Stimulated activated CD4-positive, alpha-beta T cell treated with anti-CD3 and anti-CD28 coated beads, TNF-alpha, amount 100 ng/mL, for 1 hour (primary cell): Measurements from ENCODE around the gene RERE.
A peak's percentile ranks its signal among the peaks of the same experiment; 100 is the strongest.

Source experiments
- DNase-seq, 3 donors: peaks; one replicate each; pipeline ENCODE4 v3.0.0-alpha.2; 2020; ENCODE audit warnings: low read depth in 3 of 3, low spot score in 1 of 3

Gene RERE

GRCh38 chr1:8693107-8693506, 124.3 kb downstream of the RERE start:
- no peak for DNase-seq

DNA sequence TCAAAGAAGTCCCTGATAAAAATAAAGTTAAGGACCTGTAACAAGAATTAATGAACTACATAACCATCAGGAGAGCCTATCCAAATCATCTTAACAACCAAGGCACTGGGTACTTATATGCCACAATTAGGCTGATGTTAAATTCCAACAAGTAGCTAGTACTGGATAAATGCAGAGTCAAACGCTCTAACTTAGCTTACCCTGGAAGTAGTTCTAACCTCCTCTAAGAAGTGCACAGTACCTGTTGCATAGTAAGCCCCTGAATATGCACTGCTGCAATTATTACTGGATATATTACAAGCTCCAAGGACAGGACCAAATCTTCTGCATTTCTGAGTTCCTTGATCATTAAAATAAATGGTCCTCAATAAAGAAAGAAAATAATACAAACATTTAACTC, 125.8 kb downstream of the RERE start:
- no peak for DNase-seq

GRCh38 chr1:8690253-8690525, 127.3 kb downstream of the RERE start:
- DNase-seq = no peak

- DNase-seq = no peak
These were observed 127.8 kb downstream of the RERE start for GRCh38 chr1:8689431-8690252.

DNA sequence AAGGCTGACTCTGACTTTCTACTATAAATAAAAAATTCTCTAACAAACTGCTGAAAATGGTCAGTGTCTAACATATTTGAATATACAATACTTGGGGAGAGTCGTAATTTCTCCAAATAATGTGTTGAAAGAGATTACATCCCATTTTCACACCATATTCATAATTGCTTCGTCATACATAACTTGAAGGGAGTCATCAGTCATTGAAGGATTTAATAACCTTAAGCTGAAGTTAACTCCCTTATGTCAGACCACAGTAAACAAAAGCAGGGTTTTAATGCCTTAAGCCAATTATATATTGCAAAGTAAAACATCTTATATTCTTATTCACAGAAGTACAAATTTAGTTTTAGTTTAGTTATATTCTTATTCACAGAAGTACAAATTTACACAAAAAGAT, 129.9 kb downstream of the RERE start:
- DNase-seq = no peak

DNA sequence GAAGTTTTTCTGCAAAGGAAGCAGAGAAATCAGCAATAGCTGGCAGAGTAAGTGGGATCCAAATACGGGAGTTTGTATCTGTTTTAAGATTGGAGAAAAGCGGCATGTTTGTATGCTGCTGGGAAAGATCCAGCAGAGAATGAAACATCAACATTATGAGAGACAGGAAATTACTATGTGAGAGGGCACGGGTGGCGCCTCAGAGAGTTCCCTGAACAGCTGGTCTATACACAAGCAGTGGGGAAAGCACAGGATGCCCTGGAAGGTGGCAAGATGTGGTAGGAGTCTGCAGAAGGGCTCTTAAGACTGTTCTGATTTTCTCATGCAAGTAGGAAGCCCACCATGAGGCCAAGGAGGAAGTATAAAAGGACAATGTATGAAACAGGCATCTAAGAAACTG, 130.4 kb downstream of the RERE start:
- no peak for DNase-seq

GRCh38 chr1:8685463-8685862, 132.0 kb downstream of the RERE start:
- DNase-seq = no peak

DNA sequence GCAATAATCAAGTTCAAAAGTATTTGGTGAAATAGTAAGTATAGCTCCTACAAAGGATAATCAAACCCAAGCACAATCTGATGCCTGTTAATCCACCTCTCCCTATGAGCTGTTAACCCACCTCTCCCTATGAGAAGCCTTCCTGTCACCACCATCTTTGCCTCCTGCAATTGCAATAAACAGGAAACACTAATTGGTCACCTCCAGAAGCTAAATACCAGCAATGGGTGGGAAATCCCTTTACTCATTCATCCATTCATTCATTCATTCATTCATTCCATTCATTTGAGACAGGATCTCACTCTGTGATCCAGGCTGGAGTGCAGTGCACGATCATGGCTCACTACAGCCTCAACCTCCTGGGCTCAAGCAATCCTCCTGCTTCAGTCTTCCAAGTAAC, 132.8 kb downstream of the RERE start:
- no peak for DNase-seq

- no peak for DNase-seq
These were observed 134.9 kb downstream of the RERE start for GRCh38 chr1:8682573-8682972.

GRCh38 chr1:8681911-8682310, 135.5 kb downstream of the RERE start:
- DNase-seq = no peak

GRCh38 chr1:8680664-8681650, 136.5 kb downstream of the RERE start:
- no peak for DNase-seq

GRCh38 chr1:8679929-8680663, 137.3 kb downstream of the RERE start:
- DNase-seq = no peak

DNA sequence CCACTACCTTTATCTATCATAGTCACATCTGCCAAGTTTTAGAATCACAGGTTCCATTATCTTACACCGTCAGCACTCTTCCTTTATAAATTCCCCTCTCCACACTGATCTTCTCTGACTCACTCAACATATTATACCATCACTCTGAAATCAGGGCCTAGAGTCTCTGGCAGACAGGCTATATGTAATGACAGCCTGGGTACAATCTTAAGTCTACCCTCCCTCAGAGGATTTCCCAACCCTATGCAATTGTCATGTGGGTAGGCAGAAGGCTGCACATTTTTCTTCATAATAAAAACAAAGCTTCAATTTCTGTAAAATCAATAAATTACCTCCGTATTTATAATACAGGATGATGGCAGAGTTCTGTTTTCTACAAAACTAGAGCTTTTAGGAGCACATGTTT, 138.0 kb downstream of the RERE start:
- DNase-seq = no peak

GRCh38 chr1:8678673-8679394, 138.6 kb downstream of the RERE start:
- no peak for DNase-seq

GRCh38 chr1:8677782-8678181, 139.7 kb downstream of the RERE start:
- DNase-seq = no peak

GRCh38 chr1:8676813-8677212, 140.6 kb downstream of the RERE start:
- no peak for DNase-seq

DNA sequence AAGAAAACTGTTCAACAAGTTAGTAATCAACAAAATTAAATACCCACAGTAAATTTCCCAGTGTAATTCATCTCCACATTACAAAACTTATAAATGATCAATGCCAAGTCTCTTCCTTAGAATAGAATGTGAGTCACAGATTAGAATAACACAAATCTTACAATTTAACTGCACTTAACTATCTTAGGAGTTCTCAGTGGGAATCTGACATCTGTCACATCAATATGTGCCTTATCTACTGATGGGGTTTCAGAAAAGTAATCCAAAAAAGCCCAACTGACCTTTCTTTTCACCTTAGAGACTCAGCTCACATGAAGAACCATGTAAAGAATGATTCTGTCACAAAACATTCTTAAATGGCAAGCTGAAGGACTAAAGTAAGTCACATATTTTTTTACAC, 141.4 kb downstream of the RERE start:
- DNase-seq = no peak

DNA sequence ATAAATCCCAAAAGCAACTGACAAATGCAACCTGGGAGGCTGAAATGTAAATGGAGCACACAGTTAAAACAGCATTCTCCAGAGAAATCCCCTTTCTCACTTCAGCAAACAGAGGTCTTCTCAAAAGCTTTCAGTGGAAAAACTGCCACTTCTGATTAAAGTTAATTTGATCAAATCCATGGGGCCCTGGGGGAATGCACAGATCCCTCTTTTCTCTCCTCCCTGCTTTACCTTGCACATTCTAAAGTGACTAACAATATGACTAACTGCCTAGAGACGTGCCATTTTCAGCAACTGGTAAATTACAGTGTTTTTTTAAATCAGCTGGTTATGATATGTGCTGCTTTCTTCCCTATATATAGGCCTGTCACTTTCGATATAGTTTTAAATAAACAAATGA, 142.5 kb downstream of the RERE start:
- DNase-seq = no peak

DNA sequence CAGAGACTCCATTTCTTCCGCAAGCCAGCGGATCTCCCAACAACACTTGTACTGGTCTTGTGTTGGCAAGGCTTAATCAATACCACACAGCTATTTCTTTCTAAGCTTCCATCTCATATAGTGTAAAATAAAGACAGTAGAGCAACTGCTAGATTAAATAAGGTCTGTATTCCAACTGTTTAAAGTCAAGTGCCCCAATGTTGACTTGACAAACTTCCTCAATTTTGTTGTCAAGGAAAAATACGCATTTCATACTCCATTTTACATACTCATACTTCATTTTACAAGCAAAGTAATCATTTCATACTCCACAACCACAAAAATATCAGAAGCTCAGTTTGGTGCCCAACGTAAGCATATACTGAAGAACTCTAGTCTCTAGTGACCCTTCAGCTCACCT, 143.0 kb downstream of the RERE start:
- no peak for DNase-seq

GRCh38 chr1:8671306-8671917, 146.0 kb downstream of the RERE start:
- DNase-seq = peak in 1 of 3 donors; percentile 4

- DNase-seq = no peak
These were observed 147.0 kb downstream of the RERE start for GRCh38 chr1:8670371-8670818.
